OCI-LY7 (cell line): ENCODE data around the gene FBXL20. TPM values are rescaled to one million over a fixed set of nuclear protein-coding genes. Genes with fewer than 3 reads are reported as not detected.

ENCODE experiments used
- BruUV-seq: library from RNA; stranded (reverse); fragments of 400-500 nt; replicated peaks from 2 replicates; lab custom pipeline; 2021; lab: Mats Ljungman, UMichigan
- CTCF ChIA-PET: fragments of 300-600 bp; sonication (Branson Sonifier 250); formaldehyde crosslinking; loops from one replicate; lab custom pipeline; 2022; ENCODE audit warnings: antibody characterized with exemption; ENCODE audit not compliant: unreplicated experiment; lab: Charles Lee
- POLR2A ChIA-PET: fragments of 300-600 bp; sonication (Branson Sonifier 250); formaldehyde crosslinking; loops from one replicate; lab custom pipeline; 2022; ENCODE audit warnings: antibody characterized with exemption; lab: Charles Lee
- DNase-seq: peaks from one replicate; pipeline ENCODE4 v3.0.0-alpha.2; 2015; ENCODE audit warnings: low spot score
- H2AFZ ChIP-seq: fragments of 200-600 bp; sonication (generic), shearing (Covaris generic); 2 replicates; pipeline ENCODE4 v1.6.1; 2014; ENCODE audit warnings: mild to moderate bottlenecking, antibody characterized with exemption, low read length, moderate library complexity
- H3K27ac ChIP-seq: fragments of 200-600 bp; sonication (generic); 2 replicates; pipeline ENCODE4 v1.5.1; 2014; ENCODE audit warnings: mixed run types, low read depth, mild to moderate bottlenecking, moderate library complexity, low read length, inconsistent platforms; ENCODE audit not compliant: poor library complexity, severe bottlenecking
- H3K36me3 ChIP-seq: fragments of 200-600 bp; sonication (generic); 2 replicates; pipeline ENCODE4 v1.6.1; 2014; ENCODE audit warnings: mild to moderate bottlenecking, antibody characterized with exemption, low read length, moderate library complexity, mixed read lengths; ENCODE audit not compliant: insufficient read depth
- H3K4me1 ChIP-seq: fragments of 200-600 bp; sonication (generic); 2 replicates; pipeline ENCODE4 v1.5.1; 2014; ENCODE audit warnings: mild to moderate bottlenecking, low read length; ENCODE audit not compliant: insufficient read depth, poor library complexity, severe bottlenecking
- H3K4me2 ChIP-seq: fragments of 200-600 bp; sonication (generic); 2 replicates; pipeline ENCODE4 v1.6.1; 2014; ENCODE audit warnings: mild to moderate bottlenecking, low read length
- H3K4me3 ChIP-seq: fragments of 200-600 bp; sonication (generic); 2 replicates; pipeline ENCODE4 v1.5.1; 2014; ENCODE audit warnings: mild to moderate bottlenecking, low read depth, low read length; ENCODE audit not compliant: poor library complexity, severe bottlenecking
- H3K79me2 ChIP-seq: fragments of 200-600 bp; sonication (generic); 2 replicates; pipeline ENCODE4 v1.6.1; 2016; ENCODE audit warnings: low read depth, mild to moderate bottlenecking, low read length, moderate library complexity, mixed read lengths; ENCODE audit not compliant: insufficient read depth
- H3K9me2 ChIP-seq: fragments of 200-600 bp; sonication (generic); 2 replicates; pipeline ENCODE4 v1.6.1; 2016; ENCODE audit warnings: mild to moderate bottlenecking, low read length, mixed read lengths; ENCODE audit not compliant: insufficient read depth
- H3K9me3 ChIP-seq: fragments of 200-600 bp; sonication (generic); 2 replicates; pipeline ENCODE4 v1.6.1; 2014; ENCODE audit warnings: mild to moderate bottlenecking, mixed run types, low read length, mixed read lengths
- H4K20me1 ChIP-seq: fragments of 200-600 bp; sonication (generic); 2 replicates; pipeline ENCODE4 v1.6.1; 2014; ENCODE audit warnings: mild to moderate bottlenecking, antibody characterized with exemption, low read length, moderate library complexity, mixed read lengths; ENCODE audit not compliant: insufficient read depth
- CTCF ChIP-seq: fragments of 200-600 bp; sonication (generic); conservative IDR thresholded peaks from 2 replicates; pipeline ENCODE4 v1.5.1; 2014; ENCODE audit warnings: mild to moderate bottlenecking, antibody characterized with exemption, low read length, moderate library complexity, mixed read lengths
- EZH2phosphoT487 ChIP-seq: fragments of 200-600 bp; sonication (generic); IDR thresholded peaks from 2 replicates; pipeline ENCODE4 v1.6.1; 2018; ENCODE audit warnings: low read depth, borderline replicate concordance, mild to moderate bottlenecking, mixed run types, antibody characterized with exemption, low read length, moderate library complexity, mixed read lengths
- intact Hi-C: fragments of 100-400 bp; cut with micrococcal nuclease; formaldehyde crosslinking; loops from one replicate; pipeline ENCODE4 v1.10.0; 2022; ENCODE audit not compliant: unreplicated experiment
- total RNA-seq, 2 experiments: library from RNA; depleted of rRNA in 1 of 2; stranded (reverse); fragments of >200 nt in 1 of 2; shearing (Covaris generic) in 1 of 2; gene quantifications; 2 replicates each; pipeline ENCODE4 v1.2.3, GENCODE V29; 2014 to 2022

FBXL20 gene
- total RNA-seq, 2 experiments from 2014 or later = 2.1 to 12.2 TPM

- no peaks in the 10 kb centered on the region for H3K9me3 ChIP-seq
- H3K4me3 ChIP-seq = no peak overlapping the region
- H2AFZ ChIP-seq = no peak overlapping the region
- no peaks in the 10 kb centered on the region for H3K9me2 ChIP-seq
- H3K79me2 ChIP-seq = no peaks in the 10 kb centered on the region
- ChIA-PET POLR2A (interaction anchor here (1.4 to 2.0 kb wide), 3 partner anchors 8 to 14 kb away, joined by 4 to 7 read pairs (median 4); no protein-coding TSS in a partner anchor), CTCF (no interaction called here)
- H3K4me1 ChIP-seq = no peaks in the 10 kb centered on the region
- no peaks in the 10 kb centered on the region for H3K36me3 ChIP-seq
- no peaks in the 10 kb centered on the region for H4K20me1 ChIP-seq
- H3K4me2 ChIP-seq = no peak overlapping the region
- TF ChIP-seq CTCF (no peak), EZH2phosphoT487 (no peak)
- DNase-seq = no peak
- no TSS peak for BruUV-seq
- no peak overlapping the region for H3K27ac ChIP-seq
- intact Hi-C loops = no loop called here
These were observed 116.7 kb downstream of the FBXL20 start for GRCh38 chr17:39284685-39285084.

GRCh38 chr17:39283896-39284295 is 117.5 kb downstream of the FBXL20 start:
- no peak for DNase-seq
- TF ChIP-seq EZH2phosphoT487 (no peak), CTCF (no peak)
- intact Hi-C loops = no loop called here
- no TSS peak for BruUV-seq
- Histone ChIP-seq H3K4me3 (no peak overlapping the region), H2AFZ (no peak overlapping the region), H3K9me2 (no peaks in the 10 kb centered on the region), H4K20me1 (no peaks in the 10 kb centered on the region), H3K4me2 (no peak overlapping the region), H3K79me2 (no peaks in the 10 kb centered on the region), H3K4me1 (no peaks in the 10 kb centered on the region), H3K27ac (no peak overlapping the region), H3K9me3 (no peaks in the 10 kb centered on the region), H3K36me3 (no peaks in the 10 kb centered on the region)
- ChIA-PET POLR2A (interaction anchor here (1.4 to 2.0 kb wide), 3 partner anchors 9 to 15 kb away, joined by 4 to 7 read pairs (median 4); no protein-coding TSS in a partner anchor), CTCF (no interaction called here)

GRCh38 chr17:39283098-39283497 is 118.3 kb downstream of the FBXL20 start:
- Histone ChIP-seq H3K36me3 (no peaks in the 10 kb centered on the region), H3K79me2 (no peaks in the 10 kb centered on the region), H3K4me2 (no peak overlapping the region), H2AFZ (no peak overlapping the region), H3K9me3 (no peaks in the 10 kb centered on the region), H3K9me2 (no peaks in the 10 kb centered on the region), H4K20me1 (no peaks in the 10 kb centered on the region), H3K27ac (no peak overlapping the region), H3K4me3 (no peak overlapping the region), H3K4me1 (no peaks in the 10 kb centered on the region)
- ChIA-PET CTCF (interaction anchor here (1.5 kb wide), 1 partner anchor 11 kb away, joined by 3 read pairs; no protein-coding TSS in a partner anchor), POLR2A (interaction anchor here (1.4 to 1.7 kb wide), 2 partner anchors 10 to 12 kb away, joined by 4 to 7 read pairs; no protein-coding TSS in a partner anchor)
- TF ChIP-seq EZH2phosphoT487 = no peak
- TF ChIP-seq CTCF = no peak
- no peak for DNase-seq
- intact Hi-C loops = no loop called here
- no TSS peak for BruUV-seq
